Measurements from ENCODE around the gene FCRLB.

- TF ChIP-seq REST (IDR thresholded peaks at IDR 0.05) (peak; percentile 87), ATF3 (IDR thresholded peaks at IDR 0.05) (peak; percentile 64), CTCF (IDR thresholded peaks at IDR 0.05; ENCODE audit: low read depth, low read length, missing input control) (no peak), HNF4A (conservative IDR thresholded peaks at IDR 0.05) (peak; percentile 31 to 58), RAD21 (IDR thresholded peaks at IDR 0.05) (peak in 1 of 2 donors; percentile 5)
Measured at GRCh38 chr1:161766102-161766981, 45.0 kb downstream of the FCRLB start, which contains the start of gene ATF6.
